GM04504 (cell line): ENCODE data around the gene MEGF8.

Experiments used
- DNase-seq: peaks from one replicate; pipeline ENCODE4 v3.0.0-alpha.2; 2012; ENCODE audit warnings: low read depth

MEGF8 gene

DNA sequence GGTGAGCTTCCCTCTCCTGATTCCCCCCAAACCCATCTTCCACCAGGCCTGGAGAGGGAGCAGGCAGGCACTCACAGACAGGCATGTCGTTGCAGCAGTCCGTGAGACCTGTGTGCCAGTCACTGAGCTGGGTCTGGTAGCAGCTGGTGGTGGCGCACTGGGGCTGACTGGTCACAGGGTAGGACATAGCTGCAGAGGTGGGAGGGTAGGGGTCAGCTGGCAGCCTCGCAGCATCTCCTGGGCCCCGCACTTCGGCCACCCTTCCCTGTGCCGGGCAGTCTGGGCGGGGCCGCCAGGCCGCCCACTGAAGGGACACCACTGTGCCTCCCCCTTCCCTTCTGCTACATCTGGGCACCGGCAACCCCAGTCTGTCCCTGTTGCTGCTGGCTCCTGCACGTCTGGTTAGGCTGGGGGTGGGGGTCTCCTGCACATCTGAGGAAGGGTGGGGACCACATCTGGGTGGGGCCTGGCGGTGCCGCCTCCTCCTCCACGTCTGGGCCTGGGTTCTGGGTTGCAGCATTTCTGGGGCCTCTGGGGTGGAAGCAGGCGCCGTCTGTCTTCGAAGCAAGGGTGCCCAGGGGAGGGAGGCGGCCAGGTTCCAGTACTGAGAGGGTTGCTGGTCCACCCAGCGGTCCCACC lies 63.5 kb downstream of the MEGF8 start:
- no peak for DNase-seq

GRCh38 chr19:42389899-42390298 lies 64.5 kb downstream of the MEGF8 start, which contains the start of gene CNFN:
Gene CNFN, minus strand, starts transcription at chr19:42390297. Its CDS starts 1,260 bp downstream, at chr19:42389037.
- no peak for DNase-seq

- no peak for DNase-seq
Observed at GRCh38 chr19:42392165-42392564, 66.7 kb downstream of the MEGF8 start.

- no peak for DNase-seq
Observed at GRCh38 chr19:42394751-42395150, 69.3 kb downstream of the MEGF8 start.

GRCh38 chr19:42396381-42397262 lies 71.2 kb downstream of the MEGF8 start:
- DNase-seq, result peak; percentile 99

GRCh38 chr19:42397263-42398166 lies 72.1 kb downstream of the MEGF8 start:
- DNase-seq, result no peak

DNA sequence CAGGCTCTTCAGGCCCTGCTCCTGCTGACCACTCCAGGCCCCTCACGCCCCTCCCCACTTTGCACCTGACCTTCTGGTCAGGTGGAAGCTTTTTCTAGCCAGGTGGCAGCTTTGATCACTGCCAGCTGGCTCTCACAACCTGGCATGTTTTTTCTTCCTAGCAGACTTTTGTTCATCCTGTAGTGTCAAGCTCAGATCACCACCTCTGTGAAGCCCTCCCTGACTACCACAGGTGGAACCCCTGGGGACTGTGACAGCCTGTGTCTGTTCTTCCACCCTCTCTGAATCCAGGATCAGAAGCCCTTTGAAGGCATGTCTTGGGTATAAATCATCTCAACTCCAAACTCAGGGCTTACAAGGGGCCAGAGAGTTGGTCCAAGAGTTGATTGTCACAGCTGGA lies 75.0 kb downstream of the MEGF8 start:
- no peak for DNase-seq

DNA sequence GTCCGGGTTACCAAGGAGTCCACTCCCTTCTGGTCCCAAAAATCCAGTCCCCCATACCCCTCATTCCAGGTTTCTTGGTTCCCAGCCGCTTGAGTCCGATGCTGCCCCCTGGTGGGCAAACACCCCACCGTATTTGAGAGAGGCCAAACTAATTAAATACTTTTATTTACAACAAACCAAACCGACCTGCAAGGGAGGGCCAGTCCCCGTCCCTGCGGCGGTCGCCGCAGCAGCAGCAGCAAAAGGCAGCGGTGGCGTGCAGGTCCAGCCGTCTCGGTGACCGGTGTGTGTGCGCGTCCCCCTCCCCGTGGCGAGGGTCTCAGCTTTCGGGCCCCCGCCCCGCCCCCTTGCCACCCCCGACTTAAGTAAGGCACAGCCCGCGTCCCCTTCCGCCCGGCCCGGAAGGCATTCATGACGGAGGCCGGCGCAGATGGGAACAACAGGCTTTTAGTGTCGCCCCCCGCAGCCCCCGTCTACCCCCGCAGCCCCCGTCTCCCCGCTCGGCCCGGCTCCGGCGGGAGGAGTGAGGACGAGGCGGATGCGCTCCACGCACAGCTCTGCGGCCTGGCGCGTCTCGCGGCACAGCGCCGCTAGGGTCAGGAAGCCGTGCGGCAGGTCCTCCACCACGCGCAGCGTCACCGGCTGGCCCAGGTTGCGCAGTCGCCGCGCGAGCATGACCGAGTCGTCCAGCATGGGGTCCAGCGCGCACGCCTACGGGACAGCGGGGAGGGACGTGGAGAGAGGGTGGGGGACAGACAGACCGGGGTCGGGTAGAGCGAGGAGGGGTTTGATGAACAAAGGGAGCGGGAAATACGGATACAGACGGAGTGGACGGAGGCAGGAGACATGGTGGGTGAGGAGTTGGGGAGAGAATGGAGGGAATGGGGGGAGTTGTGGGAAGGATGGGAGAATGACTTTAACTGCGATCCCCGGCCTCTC lies 76.2 kb downstream of the MEGF8 start:
- no peak for DNase-seq

GRCh38 chr19:42402376-42403116 lies 77.1 kb downstream of the MEGF8 start:
- DNase-seq, result no peak

- no peak for DNase-seq
Observed at GRCh38 chr19:42403586-42403985, 78.2 kb downstream of the MEGF8 start.

- no peak for DNase-seq
Observed at GRCh38 chr19:42406111-42406510, 80.7 kb downstream of the MEGF8 start.

- DNase-seq, result no peak
Observed at GRCh38 chr19:42407085-42407815, 81.8 kb downstream of the MEGF8 start.

DNA sequence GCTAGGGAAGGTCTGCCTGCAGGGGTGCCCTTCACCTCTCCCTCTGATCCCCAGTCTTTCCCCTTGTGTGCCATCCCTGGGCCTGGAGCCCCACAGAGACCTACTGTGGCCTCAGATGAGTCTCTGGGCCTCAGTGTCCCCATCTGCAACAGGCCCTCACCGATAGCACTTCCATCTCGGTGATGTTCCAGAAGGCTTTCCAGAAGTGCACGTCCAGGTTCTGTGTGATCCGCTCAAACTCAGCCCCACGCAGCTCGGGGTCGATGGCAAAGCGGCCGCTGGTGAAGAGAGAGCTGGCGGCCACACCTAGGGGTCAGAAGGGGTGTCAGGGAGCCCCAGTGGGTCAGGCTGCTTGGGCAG lies 82.4 kb downstream of the MEGF8 start:
- DNase-seq, result no peak

DNA sequence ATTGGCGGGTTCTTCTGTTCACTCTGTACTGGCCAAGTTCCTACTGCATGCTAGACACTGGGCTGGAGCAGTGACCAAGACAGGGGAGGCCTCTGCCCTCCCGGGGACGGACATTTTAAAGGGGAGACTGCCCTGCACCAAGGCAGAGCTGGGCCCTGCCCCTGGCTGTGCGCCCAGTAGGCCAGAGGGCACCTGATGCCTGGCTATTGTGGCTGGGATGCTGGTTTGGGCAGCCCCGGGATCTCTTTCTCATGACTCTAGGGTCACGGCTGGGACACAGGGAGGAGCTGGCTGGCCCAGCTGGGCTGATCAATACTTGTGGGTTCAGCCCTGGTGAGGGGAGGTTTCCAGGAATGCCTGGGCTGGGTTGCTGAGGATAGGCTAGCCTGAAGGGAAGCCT lies 84.0 kb downstream of the MEGF8 start:
- DNase-seq, result no peak

DNA sequence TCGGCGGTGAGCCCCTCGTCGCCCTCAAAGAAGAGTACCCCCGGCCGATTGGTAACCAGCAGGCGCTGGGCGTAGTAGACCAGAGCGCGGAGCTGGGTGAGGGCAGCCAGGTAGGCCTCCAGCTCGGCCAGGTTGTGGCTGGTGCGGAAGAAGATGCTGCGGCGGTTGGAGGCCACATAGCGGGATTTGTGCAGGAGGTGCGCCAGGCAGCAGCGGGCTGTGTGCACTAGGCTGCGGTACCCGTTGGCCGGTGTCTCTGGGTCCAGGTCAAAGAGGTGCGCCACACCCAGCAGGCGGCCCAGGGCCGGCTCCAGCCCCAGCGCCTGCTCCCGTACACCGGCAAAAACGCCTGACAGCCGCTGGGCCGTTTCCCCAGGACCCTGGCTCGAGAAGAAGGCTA lies 84.9 kb downstream of the MEGF8 start:
- no peak for DNase-seq

GRCh38 chr19:42411581-42412178 lies 86.2 kb downstream of the MEGF8 start:
- no peak for DNase-seq

- DNase-seq, result no peak
Observed at GRCh38 chr19:42412227-42412626, 86.8 kb downstream of the MEGF8 start.

- no peak for DNase-seq
Observed at GRCh38 chr19:42412661-42413076, 87.2 kb downstream of the MEGF8 start.

DNA sequence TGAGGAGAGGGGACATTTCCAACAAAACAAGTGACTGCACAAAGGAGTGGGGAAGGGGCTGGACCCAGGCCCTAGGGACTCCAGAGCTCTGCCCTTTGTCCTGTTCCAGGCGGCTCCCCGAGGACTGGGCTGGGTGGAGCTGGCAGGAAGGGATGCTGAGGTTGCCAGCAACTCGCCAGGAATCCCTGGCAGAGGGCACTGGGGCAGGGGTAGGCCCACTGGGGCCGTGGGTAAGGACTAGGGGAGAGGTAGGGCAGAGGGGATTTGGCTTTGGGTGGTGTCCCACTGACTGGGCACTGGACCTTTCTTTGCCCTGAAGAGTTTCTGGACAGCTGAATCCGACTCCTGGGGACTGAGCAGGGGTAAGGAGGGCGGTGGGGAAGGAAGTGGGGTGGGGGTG lies 93.9 kb downstream of the MEGF8 start:
- no peak for DNase-seq
